HFF-Myc (cell line): ENCODE results near the gene TBX6.
A peak's percentile ranks its signal among the peaks of the same experiment; 100 is the strongest.

Experiments used
- DNase-seq: peaks from one replicate; pipeline ENCODE4 v3.0.0-alpha.2; 2011; ENCODE audit warnings: low read depth; ENCODE audit errors: extremely low read depth
- H3K4me3 ChIP-seq: replicated peaks from 2 replicates; pipeline ENCODE4 v1.5.1; 2011; ENCODE audit warnings: low read depth, mild to moderate bottlenecking, control low read depth, low read length
- TF ChIP-seq, protein P1 (sequence below): IDR thresholded peaks from 2 replicates; pipeline ENCODE4 v1.5.1; 2012; ENCODE audit warnings: mild to moderate bottlenecking, low read depth, low read length, control low read depth; ENCODE audit errors: missing control alignments

The TBX6 gene

DNA sequence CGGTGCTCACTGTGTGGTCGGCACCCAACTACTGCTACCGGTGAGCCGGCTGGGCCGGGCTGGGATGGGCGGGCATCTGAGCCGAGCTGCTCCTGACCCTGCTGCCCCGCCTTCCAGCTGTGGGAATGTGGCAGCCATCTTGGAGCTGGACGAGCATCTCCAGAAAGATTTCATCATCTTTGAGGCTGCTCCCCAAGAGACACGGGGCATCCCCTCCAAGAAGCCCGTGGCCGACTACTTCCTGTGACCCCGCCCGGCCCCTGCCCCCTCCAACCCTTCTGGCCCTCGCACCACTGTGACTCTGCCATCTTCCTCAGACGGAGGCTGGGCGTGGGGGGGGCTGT is 6.9 kb downstream of the TBX6 start:
- TF ChIP-seq, protein P1, sequence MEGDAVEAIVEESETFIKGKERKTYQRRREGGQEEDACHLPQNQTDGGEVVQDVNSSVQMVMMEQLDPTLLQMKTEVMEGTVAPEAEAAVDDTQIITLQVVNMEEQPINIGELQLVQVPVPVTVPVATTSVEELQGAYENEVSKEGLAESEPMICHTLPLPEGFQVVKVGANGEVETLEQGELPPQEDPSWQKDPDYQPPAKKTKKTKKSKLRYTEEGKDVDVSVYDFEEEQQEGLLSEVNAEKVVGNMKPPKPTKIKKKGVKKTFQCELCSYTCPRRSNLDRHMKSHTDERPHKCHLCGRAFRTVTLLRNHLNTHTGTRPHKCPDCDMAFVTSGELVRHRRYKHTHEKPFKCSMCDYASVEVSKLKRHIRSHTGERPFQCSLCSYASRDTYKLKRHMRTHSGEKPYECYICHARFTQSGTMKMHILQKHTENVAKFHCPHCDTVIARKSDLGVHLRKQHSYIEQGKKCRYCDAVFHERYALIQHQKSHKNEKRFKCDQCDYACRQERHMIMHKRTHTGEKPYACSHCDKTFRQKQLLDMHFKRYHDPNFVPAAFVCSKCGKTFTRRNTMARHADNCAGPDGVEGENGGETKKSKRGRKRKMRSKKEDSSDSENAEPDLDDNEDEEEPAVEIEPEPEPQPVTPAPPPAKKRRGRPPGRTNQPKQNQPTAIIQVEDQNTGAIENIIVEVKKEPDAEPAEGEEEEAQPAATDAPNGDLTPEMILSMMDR, result no peak
- no peak for DNase-seq

DNA sequence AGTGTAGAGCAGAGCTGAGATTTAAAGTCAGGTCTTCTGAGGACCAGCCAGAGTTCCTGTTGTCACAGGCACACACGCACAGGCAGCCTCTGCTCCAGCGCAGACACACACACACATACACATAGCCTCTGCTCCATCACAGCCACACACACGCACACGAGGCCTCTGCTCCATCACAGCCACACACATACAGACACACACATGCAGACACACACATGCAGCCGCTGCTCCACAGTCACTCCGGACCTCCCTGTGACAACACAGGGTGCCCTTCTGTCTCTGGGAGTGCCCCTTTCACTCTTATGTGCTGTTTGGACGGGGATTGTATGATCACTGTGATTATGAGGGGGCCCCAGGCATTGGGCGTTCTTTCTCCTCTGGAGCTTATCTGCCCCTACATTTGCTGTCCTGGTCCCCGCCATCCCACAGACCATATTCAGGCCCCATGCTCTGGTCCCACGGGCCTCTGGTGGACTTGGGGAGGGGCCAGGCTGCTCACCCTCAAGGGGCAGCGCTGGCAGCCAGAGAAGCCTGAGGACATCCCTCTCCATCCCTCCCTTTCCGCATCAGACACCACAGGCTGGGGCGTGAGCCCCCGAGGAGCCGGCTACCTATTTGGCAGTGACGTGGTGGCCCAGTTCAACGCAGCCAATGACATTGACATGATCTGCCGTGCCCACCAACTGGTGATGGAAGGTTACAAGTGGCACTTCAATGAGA is 7.5 kb downstream of the TBX6 start:
- no peak overlapping the region for H3K4me3 ChIP-seq
- DNase-seq, result no peak
- TF ChIP-seq, protein P1, result no peak

More for the DNA sequence above, 6.9 kb downstream of the TBX6 start:
- H3K4me3 ChIP-seq, result no peak overlapping the region

DNA sequence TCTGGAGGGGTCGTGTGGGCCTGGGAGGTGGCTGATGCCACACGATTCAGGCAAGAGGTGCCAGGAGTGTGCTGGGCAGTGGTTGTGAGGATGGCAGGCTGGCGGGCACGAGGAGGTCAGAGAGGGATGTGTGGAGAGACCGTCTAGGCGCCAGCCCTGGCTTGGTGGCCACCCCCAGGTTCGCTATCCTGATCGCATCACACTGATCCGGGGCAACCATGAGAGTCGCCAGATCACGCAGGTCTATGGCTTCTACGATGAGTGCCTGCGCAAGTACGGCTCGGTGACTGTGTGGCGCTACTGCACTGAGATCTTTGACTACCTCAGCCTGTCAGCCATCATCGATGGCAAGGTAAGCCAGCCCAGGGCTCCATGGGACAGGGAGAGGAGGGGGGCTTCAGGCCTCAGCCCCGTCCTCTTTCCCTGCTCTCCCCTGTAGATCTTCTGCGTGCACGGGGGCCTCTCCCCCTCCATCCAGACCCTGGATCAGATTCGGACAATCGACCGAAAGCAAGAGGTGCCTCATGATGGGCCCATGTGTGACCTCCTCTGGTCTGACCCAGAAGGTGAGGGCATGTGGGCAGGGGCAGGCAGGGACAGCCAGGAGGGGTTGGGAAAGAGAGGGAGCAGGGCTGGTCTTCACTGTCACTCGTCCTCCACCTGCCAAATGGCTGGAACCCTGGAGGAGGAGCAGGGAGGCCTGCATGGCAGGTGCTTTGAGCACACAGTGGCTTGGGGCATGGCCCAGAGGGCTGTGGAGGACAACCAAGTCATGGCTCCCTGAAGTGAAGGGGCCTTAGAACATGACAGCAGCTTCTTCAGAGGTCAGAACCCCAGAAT is 8.3 kb downstream of the TBX6 start:
- DNase-seq, result no peak
- TF ChIP-seq, protein P1, result no peak
- no peak overlapping the region for H3K4me3 ChIP-seq

DNA sequence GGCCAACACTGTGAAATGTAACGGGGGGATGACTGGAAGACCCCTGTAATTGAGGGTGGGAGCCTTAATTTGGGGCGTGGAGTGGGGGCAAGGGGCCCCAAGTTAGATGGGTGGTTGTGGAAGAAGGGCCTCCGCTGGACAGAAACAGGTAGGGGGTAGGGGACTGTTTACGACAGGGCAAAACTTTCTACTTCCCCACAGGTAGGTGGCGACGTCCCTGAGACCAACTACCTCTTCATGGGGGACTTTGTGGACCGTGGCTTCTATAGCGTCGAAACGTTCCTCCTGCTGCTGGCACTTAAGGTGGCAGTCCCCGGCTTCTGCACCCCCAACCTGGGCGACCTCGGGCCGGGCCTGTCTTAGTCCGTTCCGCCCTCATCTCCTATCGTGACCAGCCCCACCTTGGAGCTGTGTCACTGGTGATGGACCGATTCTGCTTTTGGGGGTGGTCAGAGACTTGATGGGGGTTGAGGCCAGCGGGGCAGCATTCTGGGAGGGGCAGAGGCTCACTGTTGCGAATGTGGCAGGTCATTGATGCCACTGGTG is 9.1 kb downstream of the TBX6 start:
- no peak overlapping the region for H3K4me3 ChIP-seq
- no peak for DNase-seq
- TF ChIP-seq, protein P1, result peak; percentile 12

DNA sequence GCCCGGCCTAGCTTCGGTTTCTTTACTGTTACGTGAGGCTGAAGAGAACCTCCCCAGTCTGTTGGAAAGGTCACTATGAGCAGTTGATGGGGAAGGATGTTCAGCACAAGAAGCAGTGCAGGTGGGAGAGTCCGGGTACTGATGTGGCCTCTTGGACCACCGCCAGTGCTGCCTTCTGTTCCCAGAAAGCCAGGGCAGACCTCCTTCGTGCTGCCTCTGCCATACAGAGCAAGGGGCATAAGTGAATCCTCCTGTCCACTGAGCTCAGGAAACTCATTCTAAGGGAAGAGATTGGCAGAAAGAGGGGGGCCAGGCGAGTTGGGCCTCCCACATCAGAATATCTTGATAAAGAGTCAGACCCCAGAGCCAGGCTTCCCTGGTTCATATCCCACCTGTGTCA is 12.2 kb downstream of the TBX6 start:
- DNase-seq, result no peak
- H3K4me3 ChIP-seq, result no peak overlapping the region
- TF ChIP-seq, protein P1, result no peak

DNA sequence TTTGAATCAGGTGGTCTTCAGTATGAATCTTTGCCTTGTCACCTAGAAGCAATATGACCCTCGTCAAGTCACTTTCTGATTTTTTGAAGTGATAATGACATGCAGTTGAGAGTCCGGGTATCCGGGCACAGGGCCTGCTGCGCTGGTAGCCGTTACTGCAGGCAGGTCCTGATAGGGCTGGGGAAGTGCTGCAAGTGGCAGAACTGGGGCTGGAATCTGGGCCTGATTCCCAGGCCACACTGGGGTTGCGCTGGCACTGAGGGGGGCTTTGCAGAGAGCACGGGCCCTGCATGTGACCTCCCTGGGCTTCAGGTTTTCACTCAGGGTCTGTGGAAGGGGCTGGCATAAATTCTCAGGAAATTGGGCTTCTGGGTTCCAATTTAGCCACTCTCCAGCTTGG is 13.0 kb downstream of the TBX6 start:
- DNase-seq, result no peak
- TF ChIP-seq, protein P1, result no peak
- no peak overlapping the region for H3K4me3 ChIP-seq
